Stimulated activated naive B cell treated with anti-CD40 and anti-IgM and Interleukin-4, amounts not matched to agents 10 μg/mL and 1 μg/mL and 100 μg/mL, for 72 hours (primary cell): ENCODE data around the gene ADK.

Source experiments
- ATAC-seq, 2 donors: fragments of 150-1000 bp; cut with Tn5 transposase; replicated peaks; 2 replicates each; pipeline ENCODE4 v1.10.0; 2021; ENCODE audit warnings: moderate library complexity in 1 of 2
- DNase-seq: peaks from one replicate; pipeline ENCODE4 v3.0.0; 2021
- H3K27ac Mint-ChIP-seq: one replicate; pipeline ENCODE4 v1.8.0; 2022; ENCODE audit warnings: mild to moderate bottlenecking, mixed read lengths
- H3K27me3 Mint-ChIP-seq, 2 donors: one replicate each; pipeline ENCODE4 v1.8.0; 2022; ENCODE audit warnings: mixed read lengths in 2 of 2
- H3K36me3 Mint-ChIP-seq, 2 donors: one replicate each; pipeline ENCODE4 v1.8.0; 2022; ENCODE audit warnings: mixed read lengths in 2 of 2, mild to moderate bottlenecking in 1 of 2
- H3K4me1 Mint-ChIP-seq, 2 donors: one replicate each; pipeline ENCODE4 v1.8.0; 2022; ENCODE audit warnings: mixed read lengths in 2 of 2, mild to moderate bottlenecking in 1 of 2
- H3K4me3 Mint-ChIP-seq, 2 donors: one replicate each; pipeline ENCODE4 v1.8.0; 2022; ENCODE audit warnings: mild to moderate bottlenecking in 2 of 2, mixed read lengths in 2 of 2, moderate library complexity in 1 of 2
- H3K9me3 Mint-ChIP-seq, 2 donors: one replicate each; pipeline ENCODE4 v1.8.0; 2022; ENCODE audit warnings: mixed read lengths in 2 of 2, mild to moderate bottlenecking in 1 of 2

ADK gene

GRCh38 chr10:74753442-74754211 lies 602.6 kb downstream of the ADK start:
- DNase-seq (no peak), ATAC-seq (no peak)
- no peaks in the 10 kb centered on the region for H3K27me3 Mint-ChIP-seq
- peaks cover 10 to 24% of the 10 kb centered on the region in 2 donors for H3K4me1 Mint-ChIP-seq
- no peak overlapping the region for H3K4me3 Mint-ChIP-seq
- no peaks in the 10 kb centered on the region for H3K36me3 Mint-ChIP-seq
- no peak overlapping the region for H3K27ac Mint-ChIP-seq
- H3K9me3 Mint-ChIP-seq = no peaks in the 10 kb centered on the region

GRCh38 chr10:74754381-74754821 lies 603.4 kb downstream of the ADK start:
- no peaks in the 10 kb centered on the region for H3K27me3 Mint-ChIP-seq
- ATAC-seq (no peak), DNase-seq (no peak)
- peaks cover 10 to 19% of the 10 kb centered on the region in 2 donors for H3K4me1 Mint-ChIP-seq
- no peaks in the 10 kb centered on the region for H3K36me3 Mint-ChIP-seq
- no peak overlapping the region for H3K4me3 Mint-ChIP-seq
- H3K9me3 Mint-ChIP-seq = no peaks in the 10 kb centered on the region
- H3K27ac Mint-ChIP-seq = no peak overlapping the region

- H3K27ac Mint-ChIP-seq = no peak overlapping the region
- DNase-seq (no peak), ATAC-seq (no peak)
- peaks cover 10 to 18% of the 10 kb centered on the region in 2 donors for H3K4me1 Mint-ChIP-seq
- no peak overlapping the region for H3K4me3 Mint-ChIP-seq
- no peaks in the 10 kb centered on the region for H3K27me3 Mint-ChIP-seq
- H3K36me3 Mint-ChIP-seq = no peaks in the 10 kb centered on the region
- H3K9me3 Mint-ChIP-seq = no peaks in the 10 kb centered on the region
Measured at GRCh38 chr10:74755273-74755672, 604.3 kb downstream of the ADK start.
